Measurements from ENCODE around the gene TARBP1. TPM values are rescaled to one million over a fixed set of nuclear protein-coding genes. Genes with fewer than 3 reads are reported as not detected.

The TARBP1 gene
- total and polyA plus RNA-seq, 12 donors: 4.6 to 49.9 (median 9.0) TPM

DNA sequence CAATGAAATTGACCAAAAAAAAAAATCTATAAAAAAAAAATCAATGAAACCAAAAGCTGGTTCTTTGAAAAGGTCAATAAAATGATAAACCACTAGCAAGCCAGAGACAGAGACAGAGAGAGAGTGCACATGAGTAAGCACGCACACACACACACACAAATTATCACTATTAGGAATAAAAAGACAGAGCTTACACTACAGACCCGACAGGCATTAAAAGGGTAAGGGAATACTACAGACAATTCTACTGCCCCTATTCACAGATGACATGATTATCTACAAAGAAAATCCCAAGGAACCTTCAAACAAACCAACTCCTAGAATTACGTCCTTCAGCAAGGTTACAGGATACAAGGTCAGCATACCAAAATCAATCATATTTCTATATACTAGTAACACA, 38.6 kb downstream of the TARBP1 start:
- Histone ChIP-seq H3K27me3 (no peaks in the 10 kb centered on the region), H3K4me1 (peaks cover 0 to 4% (median 0%) of the 10 kb centered on the region in 9 donors), H3K9me3 (peaks cover 0 to 24% (median 7%) of the 10 kb centered on the region in 11 donors), H3K4me3 (no peak overlapping the region), H3K27ac (no peak overlapping the region), H3K36me3 (peaks cover 0 to 67% (median 0%) of the 10 kb centered on the region in 9 donors)
- 95 to 98% methylated on average over 3 of the region's 3 CpGs for WGBS, 2 donors
- intact Hi-C loops (cut with DNase I): no loop called here
- TF ChIP-seq, protein P1, sequence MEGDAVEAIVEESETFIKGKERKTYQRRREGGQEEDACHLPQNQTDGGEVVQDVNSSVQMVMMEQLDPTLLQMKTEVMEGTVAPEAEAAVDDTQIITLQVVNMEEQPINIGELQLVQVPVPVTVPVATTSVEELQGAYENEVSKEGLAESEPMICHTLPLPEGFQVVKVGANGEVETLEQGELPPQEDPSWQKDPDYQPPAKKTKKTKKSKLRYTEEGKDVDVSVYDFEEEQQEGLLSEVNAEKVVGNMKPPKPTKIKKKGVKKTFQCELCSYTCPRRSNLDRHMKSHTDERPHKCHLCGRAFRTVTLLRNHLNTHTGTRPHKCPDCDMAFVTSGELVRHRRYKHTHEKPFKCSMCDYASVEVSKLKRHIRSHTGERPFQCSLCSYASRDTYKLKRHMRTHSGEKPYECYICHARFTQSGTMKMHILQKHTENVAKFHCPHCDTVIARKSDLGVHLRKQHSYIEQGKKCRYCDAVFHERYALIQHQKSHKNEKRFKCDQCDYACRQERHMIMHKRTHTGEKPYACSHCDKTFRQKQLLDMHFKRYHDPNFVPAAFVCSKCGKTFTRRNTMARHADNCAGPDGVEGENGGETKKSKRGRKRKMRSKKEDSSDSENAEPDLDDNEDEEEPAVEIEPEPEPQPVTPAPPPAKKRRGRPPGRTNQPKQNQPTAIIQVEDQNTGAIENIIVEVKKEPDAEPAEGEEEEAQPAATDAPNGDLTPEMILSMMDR (IDR thresholded peaks at IDR 0.05): no peak
- ATAC-seq (no peak), DNase-seq (no peak)

DNA sequence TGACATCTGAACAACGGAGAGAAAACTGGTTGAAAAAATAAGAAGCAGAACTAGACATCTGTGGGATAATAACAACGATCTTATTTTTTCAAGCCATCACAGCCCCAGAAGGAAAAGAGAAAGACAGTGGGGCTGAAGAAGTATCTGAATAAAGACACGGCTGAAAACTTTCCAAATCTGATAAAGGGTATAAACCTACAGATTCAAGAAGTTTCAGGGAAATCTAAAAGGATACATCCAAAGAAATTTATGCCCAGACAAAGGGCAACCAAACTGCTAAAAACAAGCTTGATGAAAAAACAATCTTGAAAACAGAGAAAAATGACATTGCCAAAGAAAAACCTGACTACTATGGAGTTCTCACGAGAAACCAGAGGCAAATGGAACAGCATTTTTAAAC, 40.4 kb downstream of the TARBP1 start:
- no peak for ATAC-seq
- intact Hi-C loops (cut with DNase I): no loop called here

DNA sequence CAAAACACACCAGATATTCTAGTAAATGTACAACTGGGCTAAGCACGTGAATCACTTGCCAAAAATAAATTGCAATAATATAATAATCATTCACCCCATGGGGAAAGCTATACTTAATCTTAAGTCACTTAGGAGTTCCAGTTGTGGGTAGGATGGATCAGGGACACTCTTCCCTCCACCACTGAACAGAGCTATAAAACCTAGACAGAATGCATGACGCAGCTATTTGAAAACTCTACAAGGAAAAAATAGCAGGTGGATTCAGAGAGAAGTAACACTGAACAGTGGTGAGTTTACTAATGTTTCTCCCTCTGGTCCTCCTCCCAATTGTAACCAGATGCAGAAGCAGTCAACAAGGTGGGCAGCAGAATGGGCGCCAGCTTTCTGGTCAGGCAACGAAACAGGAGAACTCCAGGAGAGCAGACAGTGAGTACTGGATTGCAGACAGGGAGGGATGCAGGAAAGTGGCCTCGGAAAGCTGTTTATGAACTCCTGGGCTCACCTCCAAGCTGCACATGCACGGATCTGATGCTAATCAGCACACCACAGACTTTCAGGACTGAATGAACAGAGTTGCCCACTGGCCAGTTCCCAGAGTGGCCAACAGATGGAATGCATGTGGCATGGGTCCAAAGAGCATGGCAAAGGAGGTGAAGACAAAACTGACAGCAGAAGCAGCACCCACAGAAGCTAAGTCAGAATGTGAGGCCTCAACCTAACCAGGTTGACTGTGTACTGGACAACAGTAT, 41.4 kb downstream of the TARBP1 start:
- intact Hi-C loops (cut with DNase I): no loop called here
- peak in 5 of 8 donors; percentile 20 to 69 (median 33) for ATAC-seq
- Histone ChIP-seq H3K27ac (no peak overlapping the region), H3K36me3 (peaks cover 0 to 64% (median 8%) of the 10 kb centered on the region in 9 donors), H3K4me3 (no peak overlapping the region), H3K4me1 (peaks cover 0 to 4% (median 0%) of the 10 kb centered on the region in 9 donors), H3K9me3 (peaks cover 0 to 24% (median 7%) of the 10 kb centered on the region in 11 donors), H3K27me3 (no peaks in the 10 kb centered on the region)
- TF ChIP-seq, protein P1 (IDR thresholded peaks at IDR 0.05): no peak
- peak in 1 of 2 donors; percentile 13 for DNase-seq
- 56 to 71% methylated on average over 6 of the region's 6 CpGs for WGBS, 2 donors

More for the DNA sequence above, 40.4 kb downstream of the TARBP1 start:
- Histone ChIP-seq H3K27ac (no peak overlapping the region), H3K9me3 (peaks cover 0 to 24% (median 7%) of the 10 kb centered on the region in 11 donors), H3K36me3 (peaks cover 0 to 63% (median 0%) of the 10 kb centered on the region in 9 donors), H3K4me1 (peaks cover 0 to 4% (median 0%) of the 10 kb centered on the region in 9 donors), H3K4me3 (no peak overlapping the region), H3K27me3 (no peaks in the 10 kb centered on the region)
- no peak for DNase-seq
- TF ChIP-seq, protein P1 (IDR thresholded peaks at IDR 0.05): no peak
- 94% methylated on average over 4 of the region's 4 CpGs for WGBS, 2 donors

DNA sequence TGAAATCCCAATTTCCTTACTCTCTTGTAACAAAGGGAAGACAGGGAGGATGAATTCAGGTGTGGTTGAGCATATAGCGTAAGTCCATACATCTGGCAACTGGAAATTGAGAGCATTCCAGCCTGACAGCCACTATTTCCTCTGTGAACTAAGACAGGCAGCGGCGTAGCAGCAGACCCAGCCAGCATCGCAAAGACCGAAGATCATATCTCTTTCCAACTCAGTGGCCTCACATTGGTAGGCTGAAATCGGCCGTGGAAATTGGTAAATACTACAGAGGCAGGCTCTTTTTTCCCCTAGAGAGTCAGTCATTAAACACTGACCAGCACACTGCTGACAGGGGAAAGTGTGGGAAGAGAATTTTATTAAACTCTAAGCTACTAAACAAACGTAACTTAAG, 43.4 kb downstream of the TARBP1 start:
- WGBS, 2 donors: 70 to 73% methylated on average over 8 of the region's 8 CpGs
- Histone ChIP-seq H3K27ac (no peak overlapping the region), H3K27me3 (no peaks in the 10 kb centered on the region), H3K36me3 (peaks cover 0 to 63% (median 10%) of the 10 kb centered on the region in 9 donors), H3K9me3 (peaks cover 0 to 20% (median 6%) of the 10 kb centered on the region in 11 donors), H3K4me3 (no peak overlapping the region), H3K4me1 (peaks cover 0 to 4% (median 0%) of the 10 kb centered on the region in 9 donors)
- intact Hi-C loops (cut with DNase I): no loop called here
- no peak for DNase-seq
- ATAC-seq: no peak
- TF ChIP-seq, protein P1 (IDR thresholded peaks at IDR 0.05): no peak

All from heart right ventricle (tissue), 16 donors.